OCI-LY7 (cell line): ENCODE results near the gene RPRML.

Source experiments
- EZH2phosphoT487 ChIP-seq: fragments of 200-600 bp; sonication (generic); IDR thresholded peaks from 2 replicates; pipeline ENCODE4 v1.6.1; 2018; ENCODE audit warnings: low read depth, borderline replicate concordance, mild to moderate bottlenecking, mixed run types, antibody characterized with exemption, low read length, moderate library complexity, mixed read lengths
- TF ChIP-seq, protein P1 (sequence below): fragments of 200-600 bp; sonication (generic); conservative IDR thresholded peaks from 2 replicates; pipeline ENCODE4 v1.5.1; 2014; ENCODE audit warnings: mild to moderate bottlenecking, antibody characterized with exemption, low read length, moderate library complexity, mixed read lengths

DNA sequence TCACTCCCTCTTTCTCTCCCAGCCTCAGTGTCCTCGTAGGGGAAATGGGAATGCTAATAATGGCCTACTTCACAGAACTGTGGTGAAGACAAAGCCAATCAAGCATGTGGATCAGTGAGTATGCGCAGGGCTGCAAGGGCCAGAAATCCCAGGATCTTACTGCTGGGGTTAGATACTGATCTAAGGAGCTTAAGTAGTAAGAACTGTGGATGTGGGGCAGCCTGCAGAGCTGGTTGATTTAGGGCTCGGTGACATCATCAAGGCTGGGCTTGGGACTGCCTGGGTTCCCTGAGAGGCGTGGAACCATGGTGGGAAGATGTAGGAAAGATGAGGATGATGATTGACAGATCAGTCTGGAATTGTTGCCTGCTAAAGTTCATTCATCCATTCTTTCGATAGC lies 30.5 kb downstream of the RPRML start:
- TF ChIP-seq, protein P1, sequence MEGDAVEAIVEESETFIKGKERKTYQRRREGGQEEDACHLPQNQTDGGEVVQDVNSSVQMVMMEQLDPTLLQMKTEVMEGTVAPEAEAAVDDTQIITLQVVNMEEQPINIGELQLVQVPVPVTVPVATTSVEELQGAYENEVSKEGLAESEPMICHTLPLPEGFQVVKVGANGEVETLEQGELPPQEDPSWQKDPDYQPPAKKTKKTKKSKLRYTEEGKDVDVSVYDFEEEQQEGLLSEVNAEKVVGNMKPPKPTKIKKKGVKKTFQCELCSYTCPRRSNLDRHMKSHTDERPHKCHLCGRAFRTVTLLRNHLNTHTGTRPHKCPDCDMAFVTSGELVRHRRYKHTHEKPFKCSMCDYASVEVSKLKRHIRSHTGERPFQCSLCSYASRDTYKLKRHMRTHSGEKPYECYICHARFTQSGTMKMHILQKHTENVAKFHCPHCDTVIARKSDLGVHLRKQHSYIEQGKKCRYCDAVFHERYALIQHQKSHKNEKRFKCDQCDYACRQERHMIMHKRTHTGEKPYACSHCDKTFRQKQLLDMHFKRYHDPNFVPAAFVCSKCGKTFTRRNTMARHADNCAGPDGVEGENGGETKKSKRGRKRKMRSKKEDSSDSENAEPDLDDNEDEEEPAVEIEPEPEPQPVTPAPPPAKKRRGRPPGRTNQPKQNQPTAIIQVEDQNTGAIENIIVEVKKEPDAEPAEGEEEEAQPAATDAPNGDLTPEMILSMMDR = no peak
- no peak for TF ChIP-seq EZH2phosphoT487
